HUDEP-2 (cell line): Measurements from ENCODE around the gene TIMP3.
"Not testable (repeated sequence)": the region's sequence is repeated elsewhere in the genome, so short reads cannot be mapped to it uniquely, and the experiment has no call there.

Experiments
- DNase-seq, 76 experiments: peaks; one replicate each; lab custom pipeline; 2025; ENCODE audit not compliant: unreplicated experiment in 76 of 76; lab: John Stamatoyannopoulos, UW

TIMP3 gene

DNA sequence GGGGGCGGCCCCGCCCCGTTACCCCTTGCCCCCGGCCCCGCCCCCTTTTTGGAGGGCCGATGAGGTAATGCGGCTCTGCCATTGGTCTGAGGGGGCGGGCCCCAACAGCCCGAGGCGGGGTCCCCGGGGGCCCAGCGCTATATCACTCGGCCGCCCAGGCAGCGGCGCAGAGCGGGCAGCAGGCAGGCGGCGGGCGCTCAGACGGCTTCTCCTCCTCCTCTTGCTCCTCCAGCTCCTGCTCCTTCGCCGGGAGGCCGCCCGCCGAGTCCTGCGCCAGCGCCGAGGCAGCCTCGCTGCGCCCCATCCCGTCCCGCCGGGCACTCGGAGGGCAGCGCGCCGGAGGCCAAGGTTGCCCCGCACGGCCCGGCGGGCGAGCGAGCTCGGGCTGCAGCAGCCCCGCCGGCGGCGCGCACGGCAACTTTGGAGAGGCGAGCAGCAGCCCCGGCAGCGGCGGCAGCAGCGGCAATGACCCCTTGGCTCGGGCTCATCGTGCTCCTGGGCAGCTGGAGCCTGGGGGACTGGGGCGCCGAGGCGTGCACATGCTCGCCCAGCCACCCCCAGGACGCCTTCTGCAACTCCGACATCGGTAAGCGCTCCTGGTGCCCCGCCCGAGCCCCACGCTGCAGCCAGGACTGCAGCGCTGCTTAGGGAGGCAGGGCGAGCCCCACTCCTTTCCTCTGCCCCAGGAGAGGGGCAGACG, at the start of gene TIMP3:
TIMP3 (plus strand) TSS at position 169 of the 700 bp plus-strand sequence; CDS start at position 466, 297 bp downstream.
- peak in 57 of 76 experiments; percentile 13 to 76 (median 53) for DNase-seq

DNA sequence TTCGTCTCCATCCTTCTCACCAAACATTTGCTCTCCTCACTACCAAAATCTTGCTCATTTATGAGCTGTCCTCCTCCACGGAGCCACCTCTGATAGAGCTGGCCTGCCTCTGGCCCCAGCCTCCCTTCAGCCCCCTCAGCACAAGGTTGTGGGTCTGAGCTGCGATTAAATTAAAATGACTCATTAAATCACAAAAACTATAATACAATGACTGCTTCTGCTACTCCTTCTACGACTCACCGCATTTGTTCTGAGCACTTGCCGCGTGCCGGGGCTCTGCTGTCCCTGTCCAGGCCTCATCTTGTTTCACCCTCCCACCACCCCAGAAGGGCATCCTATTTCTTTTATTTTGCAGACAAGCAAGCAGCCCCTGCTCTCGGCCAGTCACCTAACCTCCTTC, 49.2 kb upstream of the TIMP3 start:
- DNase-seq, result no peak

DNA sequence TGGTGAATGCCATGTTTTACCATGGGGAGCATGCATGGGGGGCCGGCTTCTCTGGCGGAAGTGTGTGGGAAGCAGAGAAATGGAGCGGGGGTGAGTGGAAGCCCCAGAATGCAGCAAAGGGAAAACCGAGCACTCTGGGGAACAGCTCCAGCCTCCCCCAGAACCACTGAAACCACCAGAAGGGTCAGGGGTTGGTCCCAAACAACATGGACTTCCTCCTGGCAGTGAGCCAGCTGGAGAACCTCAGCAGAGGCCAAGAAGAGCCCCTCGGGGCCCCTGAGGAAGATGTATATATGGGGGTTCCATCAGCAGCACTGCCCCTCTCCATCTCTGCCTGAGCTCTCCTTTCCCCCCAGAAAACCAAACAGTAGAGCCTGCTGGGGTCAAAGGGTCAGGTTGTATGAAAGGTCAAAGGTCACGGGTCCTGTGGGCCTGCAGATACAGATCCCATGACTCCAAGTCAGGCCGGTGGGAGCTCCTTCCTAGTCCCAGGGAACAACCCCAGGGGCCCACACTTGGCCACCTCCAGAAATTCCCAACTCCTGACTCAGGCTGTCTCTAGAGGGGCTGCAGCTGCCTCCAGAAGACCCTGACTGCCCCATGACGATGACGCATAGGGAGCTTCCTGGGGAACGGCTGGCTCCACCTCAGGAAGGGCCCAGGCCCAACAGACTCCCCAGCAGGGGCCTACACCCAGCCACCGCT, 48.5 kb upstream of the TIMP3 start:
- no peak for DNase-seq

DNA sequence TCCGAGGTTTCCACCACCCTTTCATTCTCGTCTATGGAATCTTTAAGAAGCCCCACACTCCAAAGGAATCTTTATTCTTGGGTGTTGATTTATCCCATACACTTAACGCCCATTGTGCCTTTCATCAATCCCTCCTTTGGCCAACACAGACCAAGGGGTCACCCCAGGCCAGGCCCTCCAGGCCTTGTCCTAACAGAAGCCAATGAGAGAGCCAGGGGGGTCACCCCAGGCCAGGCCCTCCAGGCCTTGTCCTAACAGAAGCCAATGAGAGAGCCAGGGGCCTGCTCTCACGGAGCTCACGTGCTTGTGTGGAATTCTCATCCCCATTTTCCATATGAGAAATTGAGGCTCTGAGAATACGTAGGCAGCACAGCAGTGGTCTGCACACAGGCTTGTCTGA, 47.9 kb upstream of the TIMP3 start:
- no peak for DNase-seq

DNA sequence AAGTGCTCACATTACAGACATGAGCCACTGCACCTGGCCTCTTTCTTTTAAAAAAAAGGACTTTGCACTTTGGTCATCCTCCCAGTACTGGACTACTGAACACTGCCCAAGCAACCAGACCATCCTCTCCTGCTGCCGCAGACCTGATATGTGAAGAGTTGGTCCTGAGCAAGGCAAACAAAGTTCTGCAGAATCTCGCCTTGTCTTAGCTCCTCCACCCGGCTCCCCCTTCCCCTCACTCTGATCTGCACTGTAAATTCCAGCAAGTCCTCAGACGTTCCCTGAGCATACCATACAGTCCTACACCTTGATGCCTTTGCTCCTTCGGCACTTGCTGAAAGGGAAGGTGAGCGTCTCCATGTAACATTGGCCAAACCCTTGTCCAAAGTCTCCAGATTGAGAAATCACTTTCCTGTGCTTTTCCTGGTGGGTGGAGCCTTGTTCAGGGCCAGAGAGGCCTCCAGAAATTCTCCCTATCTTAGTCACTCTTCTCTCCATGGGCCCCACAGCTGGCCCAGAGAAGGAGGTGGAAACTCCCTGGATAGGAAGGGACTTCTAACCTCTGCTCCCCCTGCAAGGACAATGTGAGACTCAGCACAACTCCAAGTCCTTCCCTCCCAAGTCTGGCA, 47.0 kb upstream of the TIMP3 start:
- no peak for DNase-seq

DNA sequence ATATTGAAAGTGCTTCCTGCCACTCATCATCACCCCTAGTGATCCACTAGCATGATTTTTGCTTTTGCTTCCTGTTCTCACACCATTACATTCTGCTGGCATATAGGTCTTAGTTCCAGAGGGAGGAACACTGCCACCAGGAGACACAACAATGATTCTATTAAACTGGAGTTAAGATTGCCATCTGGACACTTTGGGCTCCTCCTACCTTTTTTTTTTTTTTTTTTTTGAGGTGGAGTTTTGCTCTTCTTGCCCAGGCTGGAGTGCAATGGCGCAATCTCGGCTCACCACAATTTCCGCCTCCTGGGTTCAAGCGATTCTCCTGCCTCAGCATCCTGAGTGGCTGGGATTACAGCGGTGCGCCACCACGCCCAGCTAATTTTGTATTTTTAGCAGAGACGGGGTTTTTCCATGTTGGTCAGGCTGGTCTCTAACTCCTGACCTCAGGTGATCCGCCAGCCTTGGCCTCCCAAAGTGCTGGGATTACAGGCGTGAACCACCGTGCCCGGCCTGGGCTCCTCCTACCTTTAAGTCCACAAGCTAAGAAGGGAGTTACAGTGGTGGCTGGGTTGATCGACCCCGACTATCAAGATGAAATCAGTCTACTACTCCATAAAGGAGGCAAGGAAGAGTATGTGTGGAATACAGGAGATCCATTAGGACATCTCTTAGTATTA, 44.3 kb upstream of the TIMP3 start:
- DNase-seq, result not testable (repeated sequence)

DNA sequence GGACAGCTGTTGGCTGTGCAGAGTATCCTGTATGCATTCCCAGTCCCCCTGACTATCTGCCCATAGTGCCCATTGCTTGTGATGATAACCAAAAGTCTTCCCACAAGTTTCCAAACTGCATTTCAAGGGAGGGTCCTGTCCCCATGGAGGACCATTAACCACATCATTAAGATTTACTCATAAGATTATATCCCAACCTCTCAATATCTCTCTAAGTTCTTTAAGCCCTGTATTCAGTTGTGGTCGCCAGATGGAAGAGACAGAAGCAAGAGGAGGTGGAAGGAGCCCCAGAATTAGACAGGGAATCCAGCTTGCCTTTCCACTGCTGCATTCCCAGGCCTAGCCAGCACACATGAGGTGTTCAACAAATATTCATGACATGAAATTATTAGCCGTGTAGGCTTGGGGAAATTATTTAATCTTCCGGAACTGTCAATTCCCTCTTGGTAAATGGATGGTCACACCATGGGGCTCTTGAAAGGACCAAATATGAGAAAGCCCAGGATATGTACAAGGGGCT, 42.6 kb upstream of the TIMP3 start:
- no peak for DNase-seq

DNA sequence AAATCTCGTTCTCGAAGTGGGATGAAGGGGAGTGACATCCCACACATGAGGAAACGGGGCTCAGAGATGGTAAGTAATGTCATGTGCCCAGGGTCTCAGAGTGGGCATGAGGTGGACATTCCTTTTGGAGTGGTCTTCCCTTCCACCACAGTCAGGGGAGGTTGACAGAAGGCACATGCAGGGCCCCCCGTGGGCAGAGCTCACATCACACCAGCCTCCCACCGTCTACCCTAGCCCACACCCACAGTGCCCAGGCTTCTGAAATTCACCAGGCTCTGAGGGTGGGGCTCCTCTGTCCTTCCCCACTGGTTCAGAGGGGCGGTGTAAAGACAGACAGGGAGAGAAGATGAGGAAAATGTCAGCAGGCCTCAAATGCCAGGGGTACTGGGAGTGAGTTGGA, 41.1 kb upstream of the TIMP3 start:
- DNase-seq, result no peak

DNA sequence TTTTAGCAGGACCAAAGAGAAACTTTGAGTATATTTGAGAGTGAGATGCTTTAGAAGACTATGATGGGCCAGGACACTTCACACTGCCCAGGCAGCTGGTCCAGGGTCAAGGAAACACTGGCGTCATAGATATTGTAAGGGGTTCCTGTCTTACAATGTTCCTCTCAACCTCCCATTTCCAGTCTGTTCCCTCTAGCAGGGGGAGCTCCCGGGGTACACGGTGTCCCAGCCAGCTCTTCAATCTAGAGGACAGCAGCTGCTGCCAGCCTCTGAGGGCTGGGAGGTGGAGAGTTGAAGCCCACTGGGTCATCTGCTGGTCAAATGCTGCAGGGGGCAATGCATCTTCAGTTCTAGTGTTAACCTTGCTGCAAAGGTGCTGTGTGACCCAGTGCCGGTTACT, 40.7 kb upstream of the TIMP3 start:
- no peak for DNase-seq

DNA sequence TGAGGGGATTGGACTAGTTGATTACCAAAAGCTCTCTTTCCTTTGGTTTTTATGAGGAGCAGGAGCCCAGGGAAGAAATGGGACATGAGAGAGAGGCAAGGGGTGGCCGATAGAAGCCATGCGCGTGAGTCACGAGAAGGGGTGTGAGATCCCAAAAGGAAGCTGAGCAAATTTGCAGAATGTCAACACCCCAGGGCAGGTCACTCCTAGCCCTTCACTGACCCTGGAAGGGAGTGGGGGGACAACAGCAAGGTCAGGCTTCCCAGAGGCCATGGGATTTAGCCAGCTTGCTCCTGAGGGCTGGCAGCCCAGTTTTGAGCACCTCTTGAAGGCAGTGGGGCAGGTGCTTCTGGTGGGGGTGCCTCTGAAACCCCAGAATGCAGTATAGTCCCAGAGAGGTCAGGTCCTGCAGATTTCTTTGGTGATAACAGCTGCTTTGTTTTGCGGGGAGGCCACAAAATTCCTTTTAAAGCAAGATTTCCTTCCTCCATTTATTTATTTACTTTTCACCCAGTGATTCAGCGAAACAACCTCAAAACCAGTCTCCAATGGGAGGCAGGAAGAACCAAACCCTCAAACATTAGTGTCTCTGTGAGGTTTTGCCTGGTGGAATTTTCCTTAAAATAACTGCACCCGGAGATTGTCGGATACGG, 40.1 kb upstream of the TIMP3 start:
- no peak for DNase-seq

DNA sequence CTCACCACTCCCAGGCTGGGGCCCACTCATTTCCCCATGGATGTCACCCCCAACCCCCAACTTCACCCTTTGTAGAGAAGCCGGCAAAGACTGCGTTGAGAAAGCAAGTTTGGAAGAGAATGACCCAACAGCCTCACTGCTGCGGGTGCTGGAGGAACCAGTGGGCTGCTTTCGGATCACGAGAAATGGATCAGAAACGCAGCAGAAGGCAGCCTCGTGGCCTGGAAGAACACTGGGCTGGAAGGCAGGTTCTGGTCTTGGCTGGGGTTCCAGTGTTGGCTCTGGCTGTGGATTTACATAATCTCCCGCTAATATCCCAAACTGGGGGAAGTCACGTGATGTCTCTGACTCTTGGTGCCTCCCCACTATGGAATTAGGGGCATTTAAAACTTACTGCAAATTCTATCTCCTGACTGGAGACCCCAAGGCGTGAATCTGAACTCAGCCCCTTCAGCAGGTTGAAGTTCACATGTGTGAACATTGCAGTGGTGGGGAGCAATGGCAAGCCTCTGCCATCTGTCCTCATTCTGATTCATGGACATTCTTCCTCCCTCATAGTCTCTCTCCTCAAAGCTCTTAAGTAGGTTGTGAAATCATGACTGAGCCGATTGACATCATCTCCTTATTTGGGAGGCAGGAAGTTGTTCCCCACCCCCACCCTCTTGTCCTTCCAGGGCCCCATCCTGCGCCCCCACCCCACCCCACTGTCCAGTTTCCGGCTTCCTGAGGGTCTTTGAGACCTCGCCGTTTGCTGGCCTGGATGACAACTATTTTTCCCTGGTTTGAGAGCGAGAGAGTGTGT, 37.0 kb upstream of the TIMP3 start:
- DNase-seq, result no peak

DNA sequence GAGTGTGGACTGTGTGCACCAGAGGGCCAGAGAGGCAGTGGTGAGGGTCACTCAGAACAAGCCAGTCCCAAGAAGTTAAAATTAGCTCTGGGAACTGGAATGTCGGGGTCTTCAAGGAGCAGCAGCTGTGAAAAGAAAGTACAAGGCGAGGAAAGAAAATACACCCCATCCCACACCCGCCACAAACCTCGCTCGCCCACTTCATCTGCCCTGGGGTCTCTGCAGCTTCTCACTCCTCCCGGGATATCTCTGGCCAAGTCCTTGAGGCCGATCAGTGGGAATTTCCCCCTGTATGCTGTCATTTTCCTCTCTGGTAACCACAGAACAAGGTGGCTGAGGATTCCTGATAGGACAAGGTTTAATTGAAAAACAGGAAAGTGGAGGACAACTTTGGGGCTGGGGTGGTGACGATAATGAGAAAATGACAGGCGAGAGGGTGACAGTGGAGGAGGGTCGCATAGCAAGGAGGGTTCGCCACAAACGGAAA, 36.3 kb upstream of the TIMP3 start:
- DNase-seq, result no peak

DNA sequence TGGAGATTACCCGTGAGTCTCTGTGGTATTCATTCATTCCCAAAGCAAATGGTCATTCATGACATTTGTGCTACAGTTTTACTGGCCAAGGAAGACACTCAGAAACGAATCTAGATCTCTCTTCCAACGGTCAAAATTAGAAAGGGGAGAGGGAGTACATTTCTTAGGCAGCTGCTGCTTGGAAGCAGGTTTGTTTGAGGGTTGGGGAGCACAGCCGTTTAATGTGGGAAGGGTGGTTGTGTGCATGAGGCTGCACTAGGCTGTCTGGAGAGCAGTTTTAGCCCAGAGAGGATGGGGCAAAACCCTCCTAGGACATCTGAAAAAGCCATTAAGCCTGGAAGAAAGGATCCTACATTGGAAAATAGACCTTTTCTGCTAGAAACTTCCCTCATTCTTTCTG, 29.7 kb upstream of the TIMP3 start:
- DNase-seq, result no peak

DNA sequence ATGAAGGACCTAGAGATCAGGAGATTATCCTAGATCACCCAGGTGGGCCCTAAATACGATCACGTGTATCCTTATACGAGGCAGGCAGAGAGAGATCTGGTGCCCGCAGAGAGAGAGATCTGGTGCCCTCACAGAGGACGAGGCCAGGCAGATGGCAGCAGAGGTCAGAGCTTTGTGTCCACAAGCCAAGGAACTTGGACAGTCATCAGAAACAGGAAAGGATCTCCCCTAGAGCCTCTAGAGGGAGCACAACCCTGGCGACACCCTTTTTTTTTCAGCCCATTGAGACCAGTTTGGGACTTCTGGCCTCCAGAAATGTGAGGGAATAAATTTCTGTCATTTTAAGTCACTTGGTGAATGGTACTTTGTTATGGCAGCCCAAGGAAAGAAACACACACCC, 25.5 kb upstream of the TIMP3 start:
- peak in 40 of 76 experiments; percentile 5 to 57 (median 22) for DNase-seq

DNA sequence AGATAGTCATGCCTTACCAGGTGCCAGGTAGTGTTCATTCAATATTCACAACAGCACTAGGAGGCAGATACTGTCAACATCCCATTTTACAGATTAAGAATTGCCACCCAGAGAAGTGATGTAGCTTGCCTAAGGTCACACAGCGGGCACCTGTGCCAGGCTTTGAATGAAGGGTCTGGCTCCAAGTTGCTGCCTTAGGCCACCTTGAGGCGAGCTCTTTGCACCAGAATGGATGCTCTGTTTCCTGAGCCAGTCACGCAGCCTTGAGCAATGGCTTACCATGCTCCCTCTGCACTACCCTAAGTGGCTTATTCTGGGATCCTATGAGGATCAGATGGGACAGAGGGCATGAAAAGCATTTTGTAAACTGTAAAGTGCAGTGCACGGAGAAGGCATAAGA, 25.1 kb upstream of the TIMP3 start:
- DNase-seq, result no peak

DNA sequence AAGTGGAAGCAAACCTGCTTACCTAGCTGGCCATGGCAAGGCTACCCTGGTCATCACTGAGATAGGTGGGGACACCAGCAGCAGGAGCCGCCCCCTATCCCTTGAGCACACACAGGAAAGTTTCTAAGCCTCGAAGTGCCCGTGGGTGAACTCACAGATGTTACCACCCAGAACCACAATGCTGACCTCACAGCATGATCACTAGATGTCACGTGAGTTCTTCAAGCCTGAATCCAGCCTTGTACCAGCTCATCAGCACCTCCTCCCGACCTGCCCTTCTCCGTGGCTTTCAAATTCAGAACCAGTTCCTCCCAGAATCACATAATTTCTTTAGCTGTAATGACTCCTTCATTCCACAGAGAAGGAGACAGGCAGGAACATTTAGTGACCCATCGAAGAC, 24.7 kb upstream of the TIMP3 start:
- no peak for DNase-seq

DNA sequence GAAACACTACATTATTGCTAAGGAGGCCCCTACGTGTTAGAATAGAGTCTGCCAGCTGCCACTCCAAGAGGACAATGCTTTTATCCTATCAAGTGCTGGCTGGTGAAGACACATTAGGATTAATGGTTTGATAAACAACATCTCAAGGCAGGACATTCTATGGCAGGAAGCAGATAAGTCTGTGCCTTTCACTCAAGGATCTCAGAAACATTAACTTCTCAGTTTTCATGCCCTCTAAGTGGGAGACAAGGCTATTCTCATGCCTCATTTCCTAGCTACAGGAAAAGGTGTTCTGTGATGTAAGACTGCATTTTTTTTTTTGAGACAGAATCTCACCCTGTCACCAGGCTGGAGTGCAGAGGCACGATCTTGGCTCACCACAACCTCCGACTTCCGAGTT, 23.5 kb upstream of the TIMP3 start:
- no peak for DNase-seq

DNA sequence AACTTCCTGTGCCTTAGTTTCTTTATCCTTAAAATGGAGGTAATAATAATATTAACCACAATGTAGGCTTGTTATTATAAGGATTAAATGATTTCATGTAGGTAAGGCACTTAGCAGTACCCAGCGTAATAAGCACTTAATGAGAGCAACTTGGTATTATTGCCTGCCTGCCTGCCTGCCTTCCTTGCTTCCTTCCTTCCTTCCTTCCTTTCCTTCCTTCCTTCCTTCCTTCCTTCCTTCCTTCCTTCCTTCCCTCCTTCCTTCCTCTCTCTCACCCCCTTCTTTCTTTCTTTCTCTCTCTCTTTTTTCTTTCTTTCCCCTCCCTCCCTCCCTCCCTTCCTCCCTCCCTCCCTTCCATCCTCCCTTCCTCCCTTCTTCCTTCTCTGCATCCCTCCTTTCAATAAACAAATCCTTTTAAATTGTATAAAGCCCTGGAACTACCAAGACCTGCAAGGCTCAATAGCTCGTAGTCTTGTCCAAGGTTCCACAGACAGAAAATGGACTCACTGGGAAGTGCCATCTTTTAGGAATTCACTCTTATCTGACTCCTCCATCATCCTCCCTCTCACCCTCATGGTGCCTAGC, 20.7 kb upstream of the TIMP3 start:
- no peak for DNase-seq

DNA sequence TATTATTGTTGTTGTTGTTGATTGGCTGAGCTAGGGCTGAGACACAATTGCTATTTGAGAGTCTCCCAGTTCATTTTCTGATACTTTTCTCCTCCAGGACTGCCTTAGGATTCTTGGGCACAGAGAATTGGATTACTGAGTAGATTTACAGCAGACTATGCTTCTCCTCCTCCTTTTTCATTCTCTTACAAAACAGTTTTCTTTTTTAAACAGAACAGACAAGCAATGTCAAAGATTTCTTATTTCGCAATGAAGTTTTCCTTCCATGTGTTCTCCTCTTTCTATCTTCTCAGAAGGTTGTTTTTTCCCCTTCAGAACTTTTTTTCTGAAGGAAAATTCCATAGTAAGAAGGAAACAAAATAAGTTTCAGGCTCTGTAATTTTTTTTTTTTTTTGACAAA, 19.8 kb upstream of the TIMP3 start:
- DNase-seq, result no peak
